Measurements from ENCODE around the gene BATF3.

Gene BATF3

GRCh38 chr1:212688341-212689047 is 11.1 kb downstream of the BATF3 start:
- Histone ChIP-seq H3K27me3 (ENCODE audit: control insufficient read depth, insufficient read depth, low read length) (no peaks in the 10 kb centered on the region), H3K4me1 (ENCODE audit: control insufficient read depth, insufficient read depth, low read length) (no peaks in the 10 kb centered on the region), H3K36me3 (ENCODE audit: control insufficient read depth, insufficient read depth, low read length) (no peaks in the 10 kb centered on the region), H3K4me3 (ENCODE audit: low read length) (no peak overlapping the region), H3K27ac (ENCODE audit: low read depth, low read length) (no peak overlapping the region), H3K9ac (ENCODE audit: low read length) (no peak overlapping the region)

- Histone ChIP-seq H3K9ac (ENCODE audit: low read length) (no peak overlapping the region), H3K4me3 (ENCODE audit: low read length) (no peak overlapping the region), H3K27ac (ENCODE audit: low read depth, low read length) (no peak overlapping the region), H3K4me1 (ENCODE audit: control insufficient read depth, insufficient read depth, low read length) (no peaks in the 10 kb centered on the region), H3K36me3 (ENCODE audit: control insufficient read depth, insufficient read depth, low read length) (no peaks in the 10 kb centered on the region), H3K27me3 (ENCODE audit: control insufficient read depth, insufficient read depth, low read length) (no peaks in the 10 kb centered on the region)
Measured at GRCh38 chr1:212687811-212688210, 11.8 kb downstream of the BATF3 start.

- Histone ChIP-seq H3K9ac (ENCODE audit: low read length) (no peak overlapping the region), H3K36me3 (ENCODE audit: control insufficient read depth, insufficient read depth, low read length) (no peaks in the 10 kb centered on the region), H3K27me3 (ENCODE audit: control insufficient read depth, insufficient read depth, low read length) (no peaks in the 10 kb centered on the region), H3K4me3 (ENCODE audit: low read length) (no peak overlapping the region), H3K4me1 (ENCODE audit: control insufficient read depth, insufficient read depth, low read length) (no peaks in the 10 kb centered on the region), H3K27ac (ENCODE audit: low read depth, low read length) (no peak overlapping the region)
Measured at GRCh38 chr1:212686591-212686990, 13.0 kb downstream of the BATF3 start.

- H3K9ac ChIP-seq (ENCODE audit: low read length): no peak overlapping the region
- H3K27me3 ChIP-seq (ENCODE audit: control insufficient read depth, insufficient read depth, low read length): no peaks in the 10 kb centered on the region
- no peaks in the 10 kb centered on the region for H3K4me1 ChIP-seq (ENCODE audit: control insufficient read depth, insufficient read depth, low read length)
- H3K4me3 ChIP-seq (ENCODE audit: low read length): no peak overlapping the region
- H3K36me3 ChIP-seq (ENCODE audit: control insufficient read depth, insufficient read depth, low read length): no peaks in the 10 kb centered on the region
- no peak overlapping the region for H3K27ac ChIP-seq (ENCODE audit: low read depth, low read length)
Measured at GRCh38 chr1:212686069-212686468, 13.6 kb downstream of the BATF3 start.

- H3K27me3 ChIP-seq (ENCODE audit: control insufficient read depth, insufficient read depth, low read length): no peaks in the 10 kb centered on the region
- H3K36me3 ChIP-seq (ENCODE audit: control insufficient read depth, insufficient read depth, low read length): no peaks in the 10 kb centered on the region
- no peaks in the 10 kb centered on the region for H3K4me1 ChIP-seq (ENCODE audit: control insufficient read depth, insufficient read depth, low read length)
Measured at GRCh38 chr1:212685429-212685828, 14.2 kb downstream of the BATF3 start.

GRCh38 chr1:212684521-212685090 is 15.0 kb downstream of the BATF3 start:
- H3K36me3 ChIP-seq (ENCODE audit: control insufficient read depth, insufficient read depth, low read length): no peaks in the 10 kb centered on the region
- H3K9ac ChIP-seq (ENCODE audit: low read length): no peak overlapping the region
- no peak overlapping the region for H3K27ac ChIP-seq (ENCODE audit: low read depth, low read length)
- H3K4me3 ChIP-seq (ENCODE audit: low read length): no peak overlapping the region
- no peaks in the 10 kb centered on the region for H3K4me1 ChIP-seq (ENCODE audit: control insufficient read depth, insufficient read depth, low read length)
- no peaks in the 10 kb centered on the region for H3K27me3 ChIP-seq (ENCODE audit: control insufficient read depth, insufficient read depth, low read length)

More at GRCh38 chr1:212685429-212685828, 14.2 kb downstream of the BATF3 start:
- no peak overlapping the region for H3K9ac ChIP-seq (ENCODE audit: low read length)
- H3K4me3 ChIP-seq (ENCODE audit: low read length): no peak overlapping the region
- no peak overlapping the region for H3K27ac ChIP-seq (ENCODE audit: low read depth, low read length)

GRCh38 chr1:212684076-212684475 is 15.6 kb downstream of the BATF3 start:
- Histone ChIP-seq H3K27me3 (ENCODE audit: control insufficient read depth, insufficient read depth, low read length) (no peaks in the 10 kb centered on the region), H3K9ac (ENCODE audit: low read length) (no peak overlapping the region), H3K4me3 (ENCODE audit: low read length) (no peak overlapping the region), H3K4me1 (ENCODE audit: control insufficient read depth, insufficient read depth, low read length) (no peaks in the 10 kb centered on the region), H3K36me3 (ENCODE audit: control insufficient read depth, insufficient read depth, low read length) (no peaks in the 10 kb centered on the region), H3K27ac (ENCODE audit: low read depth, low read length) (no peak overlapping the region)

- Histone ChIP-seq H3K4me1 (ENCODE audit: control insufficient read depth, insufficient read depth, low read length) (no peaks in the 10 kb centered on the region), H3K4me3 (ENCODE audit: low read length) (no peak overlapping the region), H3K27me3 (ENCODE audit: control insufficient read depth, insufficient read depth, low read length) (no peaks in the 10 kb centered on the region), H3K9ac (ENCODE audit: low read length) (no peak overlapping the region), H3K36me3 (ENCODE audit: control insufficient read depth, insufficient read depth, low read length) (no peaks in the 10 kb centered on the region), H3K27ac (ENCODE audit: low read depth, low read length) (no peak overlapping the region)
Measured at GRCh38 chr1:212683357-212683722, 16.3 kb downstream of the BATF3 start.

- H3K27me3 ChIP-seq (ENCODE audit: control insufficient read depth, insufficient read depth, low read length): no peaks in the 10 kb centered on the region
- no peak overlapping the region for H3K9ac ChIP-seq (ENCODE audit: low read length)
- H3K4me3 ChIP-seq (ENCODE audit: low read length): no peak overlapping the region
- H3K27ac ChIP-seq (ENCODE audit: low read depth, low read length): no peak overlapping the region
- H3K4me1 ChIP-seq (ENCODE audit: control insufficient read depth, insufficient read depth, low read length): no peaks in the 10 kb centered on the region
- no peaks in the 10 kb centered on the region for H3K36me3 ChIP-seq (ENCODE audit: control insufficient read depth, insufficient read depth, low read length)
Measured at GRCh38 chr1:212680680-212681389, 18.8 kb downstream of the BATF3 start.

GRCh38 chr1:212678456-212679410 is 20.9 kb downstream of the BATF3 start:
- Histone ChIP-seq H3K4me1 (ENCODE audit: control insufficient read depth, insufficient read depth, low read length) (no peaks in the 10 kb centered on the region), H3K9ac (ENCODE audit: low read length) (no peak overlapping the region), H3K27me3 (ENCODE audit: control insufficient read depth, insufficient read depth, low read length) (no peaks in the 10 kb centered on the region), H3K27ac (ENCODE audit: low read depth, low read length) (no peak overlapping the region), H3K36me3 (ENCODE audit: control insufficient read depth, insufficient read depth, low read length) (no peaks in the 10 kb centered on the region), H3K4me3 (ENCODE audit: low read length) (no peak overlapping the region)

- H3K9ac ChIP-seq (ENCODE audit: low read length): no peak overlapping the region
- no peak overlapping the region for H3K27ac ChIP-seq (ENCODE audit: low read depth, low read length)
- no peak overlapping the region for H3K4me3 ChIP-seq (ENCODE audit: low read length)
- no peaks in the 10 kb centered on the region for H3K36me3 ChIP-seq (ENCODE audit: control insufficient read depth, insufficient read depth, low read length)
- H3K27me3 ChIP-seq (ENCODE audit: control insufficient read depth, insufficient read depth, low read length): no peaks in the 10 kb centered on the region
- no peaks in the 10 kb centered on the region for H3K4me1 ChIP-seq (ENCODE audit: control insufficient read depth, insufficient read depth, low read length)
Measured at GRCh38 chr1:212677573-212677972, 22.1 kb downstream of the BATF3 start.

- H3K27me3 ChIP-seq (ENCODE audit: control insufficient read depth, insufficient read depth, low read length): no peaks in the 10 kb centered on the region
- no peak overlapping the region for H3K9ac ChIP-seq (ENCODE audit: low read length)
Measured at GRCh38 chr1:212677136-212677535, 22.5 kb downstream of the BATF3 start.

More at GRCh38 chr1:212677136-212677535, 22.5 kb downstream of the BATF3 start:
- H3K27ac ChIP-seq (ENCODE audit: low read depth, low read length): no peak overlapping the region
- H3K4me1 ChIP-seq (ENCODE audit: control insufficient read depth, insufficient read depth, low read length): no peaks in the 10 kb centered on the region
- H3K4me3 ChIP-seq (ENCODE audit: low read length): no peak overlapping the region
- H3K36me3 ChIP-seq (ENCODE audit: control insufficient read depth, insufficient read depth, low read length): no peaks in the 10 kb centered on the region
